ENCODE data around the gene GBP2.
"Not testable (repeated sequence)": the region's sequence is repeated elsewhere in the genome, so short reads cannot be mapped to it uniquely, and the experiment has no call there.

The GBP2 gene, protein sequence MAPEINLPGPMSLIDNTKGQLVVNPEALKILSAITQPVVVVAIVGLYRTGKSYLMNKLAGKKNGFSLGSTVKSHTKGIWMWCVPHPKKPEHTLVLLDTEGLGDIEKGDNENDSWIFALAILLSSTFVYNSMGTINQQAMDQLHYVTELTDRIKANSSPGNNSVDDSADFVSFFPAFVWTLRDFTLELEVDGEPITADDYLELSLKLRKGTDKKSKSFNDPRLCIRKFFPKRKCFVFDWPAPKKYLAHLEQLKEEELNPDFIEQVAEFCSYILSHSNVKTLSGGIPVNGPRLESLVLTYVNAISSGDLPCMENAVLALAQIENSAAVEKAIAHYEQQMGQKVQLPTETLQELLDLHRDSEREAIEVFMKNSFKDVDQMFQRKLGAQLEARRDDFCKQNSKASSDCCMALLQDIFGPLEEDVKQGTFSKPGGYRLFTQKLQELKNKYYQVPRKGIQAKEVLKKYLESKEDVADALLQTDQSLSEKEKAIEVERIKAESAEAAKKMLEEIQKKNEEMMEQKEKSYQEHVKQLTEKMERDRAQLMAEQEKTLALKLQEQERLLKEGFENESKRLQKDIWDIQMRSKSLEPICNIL

DNA sequence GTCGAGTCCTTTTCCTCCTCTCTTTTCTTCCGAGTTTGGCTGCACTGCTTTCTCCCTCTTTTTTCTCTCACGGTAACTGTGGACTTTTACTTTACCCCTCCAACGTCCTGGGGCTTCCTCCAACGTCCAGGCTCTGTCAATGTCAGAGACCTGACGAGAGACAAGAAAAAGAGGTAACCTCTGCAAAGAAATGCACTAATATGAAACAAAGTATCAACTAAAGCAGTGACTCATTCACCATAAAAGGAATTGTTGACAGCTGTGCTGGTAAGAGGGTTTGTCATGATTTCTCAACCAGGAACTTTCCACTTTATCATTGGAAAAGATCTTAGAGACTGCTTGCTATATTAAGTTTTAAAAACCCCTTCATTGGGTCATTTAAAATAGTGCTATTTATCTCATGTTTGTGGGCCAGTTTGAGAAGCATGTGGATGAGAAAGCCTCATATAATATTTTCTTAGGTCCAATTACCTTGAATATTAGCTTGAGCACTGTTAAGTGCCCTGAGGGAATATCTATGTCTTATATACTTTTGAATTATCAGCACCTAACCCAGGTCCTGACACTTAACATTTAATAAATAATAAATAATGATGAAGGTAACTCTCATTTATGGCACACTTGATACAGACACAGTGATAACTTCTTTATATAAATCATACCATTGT is at the start of gene GBP2:
Gene GBP2, minus strand, starts transcription at position 202 of the 668 bp plus-strand sequence. CDS start 4,148 bp downstream, outside the sequence.
- DNase-seq = peak; percentile 33

DNA sequence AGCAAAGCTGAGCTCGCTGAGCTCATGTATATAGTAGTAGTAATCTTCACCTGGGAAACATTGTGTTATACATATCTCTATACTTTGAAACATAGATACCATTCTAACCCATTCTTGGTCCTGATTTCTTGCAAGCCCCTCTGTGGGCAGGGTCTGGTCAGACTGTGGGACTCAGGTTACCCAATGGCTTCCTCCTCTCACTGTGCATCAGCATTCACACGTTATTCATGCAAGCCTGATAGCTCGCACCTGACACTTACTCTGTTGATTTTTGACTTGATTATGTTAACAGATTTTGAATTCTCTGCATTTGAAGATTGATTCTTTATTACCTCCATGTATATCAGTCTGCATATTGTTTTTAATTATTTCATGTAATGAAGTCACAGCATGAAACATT is 48.6 kb upstream of the GBP2 start:
- no peak for DNase-seq

DNA sequence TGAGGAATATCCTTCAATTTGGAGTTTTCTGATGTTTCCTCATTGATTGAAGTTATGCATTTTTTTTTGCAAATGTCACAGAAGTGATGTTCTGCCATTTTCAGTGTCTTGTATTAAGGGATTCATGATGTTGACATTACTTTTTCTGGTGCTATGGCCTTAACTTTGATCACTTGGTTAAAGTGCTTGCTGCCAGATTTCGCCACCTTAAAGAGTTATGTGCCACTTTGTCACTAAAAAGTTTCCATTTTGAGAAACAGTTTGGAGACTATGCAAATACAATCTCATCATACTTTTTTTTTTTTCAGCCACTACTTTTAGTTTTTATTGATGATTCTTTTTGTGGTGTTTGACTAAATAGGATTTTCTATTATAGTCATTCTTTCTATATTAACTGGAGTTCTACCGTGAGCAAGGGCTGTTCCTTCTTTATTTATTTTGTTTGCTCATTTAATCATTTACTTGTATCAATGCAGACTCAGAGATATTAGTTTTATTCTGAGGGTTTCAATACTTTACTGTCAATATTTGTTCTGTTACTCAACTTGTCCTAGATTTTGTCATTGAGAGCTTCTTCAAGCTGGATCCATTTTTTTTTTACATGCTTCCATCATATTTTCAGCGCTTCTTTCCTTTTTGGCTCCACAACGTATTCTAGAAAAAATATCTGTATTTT is 46.7 kb upstream of the GBP2 start:
- DNase-seq = no peak

DNA sequence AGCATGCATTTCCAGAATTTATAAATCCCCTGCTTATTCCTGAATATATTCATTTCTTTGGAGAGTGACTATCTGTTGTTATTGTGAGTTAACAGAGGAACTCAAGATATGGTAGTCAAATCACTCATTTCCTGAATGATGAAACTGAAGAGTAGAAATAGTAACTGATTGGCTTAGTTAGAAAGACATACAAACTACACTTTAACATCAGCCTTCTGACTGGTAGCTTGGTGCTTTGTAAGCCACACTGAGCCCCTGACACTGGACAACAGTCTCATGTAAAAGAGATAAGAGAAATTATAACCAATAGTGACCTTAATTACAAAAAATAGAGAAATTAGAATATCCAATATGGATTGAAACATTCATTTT is 45.1 kb upstream of the GBP2 start:
- no peak for DNase-seq

DNA sequence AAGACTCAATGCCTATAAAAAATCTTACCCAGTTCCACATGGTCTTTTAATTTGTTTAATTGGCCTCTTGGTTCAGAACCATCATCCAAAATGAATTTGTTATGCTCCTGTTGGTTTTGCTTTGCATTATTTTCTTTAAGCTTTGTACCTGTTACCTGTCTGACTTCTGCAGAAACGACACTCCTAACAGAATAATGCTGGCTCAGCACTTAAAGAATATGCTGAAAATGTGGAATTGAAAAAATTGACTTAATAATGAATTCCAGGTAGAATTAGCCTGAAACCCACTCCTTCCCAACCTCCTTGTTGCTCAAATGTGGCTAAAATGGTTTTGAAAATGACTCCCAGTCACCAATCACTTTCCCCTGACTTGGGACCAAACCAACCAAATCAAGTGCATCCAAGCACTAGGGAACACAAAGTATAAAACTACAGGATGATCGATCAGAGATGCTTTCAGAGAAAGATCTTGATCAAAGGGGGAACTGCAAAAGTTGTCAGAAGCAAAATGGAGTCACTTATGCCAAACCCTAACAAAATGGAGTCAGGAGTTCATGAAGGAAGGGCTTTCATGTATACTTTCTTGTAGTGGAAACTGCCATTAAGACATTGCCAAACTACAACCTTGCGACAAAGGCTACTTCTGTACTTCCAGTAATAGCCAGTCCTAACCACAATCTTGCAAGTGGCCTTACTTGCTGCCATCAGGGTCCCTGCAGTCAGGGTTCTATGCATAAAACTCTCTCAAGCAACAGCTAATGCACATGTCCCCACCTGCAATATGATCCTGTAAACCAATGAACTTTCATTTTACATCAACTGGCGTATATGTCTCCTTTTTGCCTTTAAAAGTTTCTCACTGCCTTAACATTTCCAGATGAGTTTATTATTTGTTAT is 44.5 kb upstream of the GBP2 start:
- no peak for DNase-seq

DNA sequence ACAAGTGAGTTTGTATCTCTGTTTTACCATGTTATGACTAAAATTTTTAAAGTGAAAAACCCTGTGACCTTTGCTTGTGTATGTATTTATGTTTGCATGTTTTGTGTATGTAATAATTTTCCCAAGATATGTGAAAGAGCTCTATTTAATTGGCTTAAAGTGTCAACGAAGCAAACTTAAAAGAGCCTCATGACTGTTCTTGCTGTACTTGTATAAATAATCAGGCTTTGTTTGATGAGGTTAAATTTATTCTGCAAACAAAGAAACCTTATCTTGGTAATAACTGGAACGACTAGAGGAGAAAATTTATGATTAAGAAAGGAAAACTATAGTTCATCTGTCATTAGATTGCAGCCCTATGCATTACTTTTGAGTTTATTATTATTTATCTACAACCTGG is 43.3 kb upstream of the GBP2 start:
- no peak for DNase-seq

DNA sequence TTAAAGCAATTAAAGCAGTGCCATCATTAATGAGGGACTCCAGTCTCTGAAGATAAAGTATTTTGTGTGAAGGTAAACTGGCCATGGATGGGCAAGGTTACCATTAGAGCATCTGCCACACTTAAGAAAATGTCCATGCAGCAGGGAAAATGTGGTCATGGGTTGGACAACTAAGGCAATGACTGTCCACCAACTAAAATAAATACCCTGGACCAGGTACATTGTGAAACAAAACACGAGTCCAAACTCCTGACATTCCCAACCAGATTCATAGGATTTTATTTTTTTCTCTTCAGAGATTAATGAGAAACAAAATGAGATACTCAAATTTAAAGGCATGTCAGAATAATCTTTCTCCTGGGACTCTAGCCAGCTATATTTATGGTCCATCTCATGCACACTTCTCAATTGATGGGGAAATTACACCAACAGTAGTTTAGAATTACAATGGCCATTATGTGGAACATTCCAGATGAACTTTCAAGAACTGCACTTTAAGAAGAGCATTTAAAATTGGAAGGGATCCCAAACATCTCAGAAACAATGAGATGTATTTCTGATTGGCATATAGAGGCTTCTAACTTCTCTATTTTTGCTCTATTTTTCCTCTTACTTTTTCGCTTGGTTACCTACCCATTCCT is 41.8 kb upstream of the GBP2 start:
- DNase-seq = peak; percentile 95

DNA sequence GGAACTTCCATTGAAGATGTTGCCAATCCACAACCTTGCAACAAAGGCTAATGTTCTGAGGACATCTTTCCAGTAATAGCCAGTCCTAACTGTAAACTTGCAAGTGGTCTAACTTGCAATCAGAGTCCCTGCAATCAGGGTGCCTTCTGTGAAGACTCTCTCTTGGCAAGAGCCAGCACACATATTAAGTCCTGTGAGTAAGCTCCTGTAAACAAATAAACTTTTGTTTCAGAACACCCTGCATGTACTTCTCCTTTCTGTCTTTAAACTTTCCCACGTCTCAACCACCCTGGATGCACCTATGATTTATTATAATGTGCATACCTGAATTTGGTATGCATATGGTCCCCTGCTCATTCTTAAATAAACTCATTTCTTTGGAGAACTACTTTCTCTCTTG is 40.8 kb upstream of the GBP2 start:
- peak; percentile 21 for DNase-seq

DNA sequence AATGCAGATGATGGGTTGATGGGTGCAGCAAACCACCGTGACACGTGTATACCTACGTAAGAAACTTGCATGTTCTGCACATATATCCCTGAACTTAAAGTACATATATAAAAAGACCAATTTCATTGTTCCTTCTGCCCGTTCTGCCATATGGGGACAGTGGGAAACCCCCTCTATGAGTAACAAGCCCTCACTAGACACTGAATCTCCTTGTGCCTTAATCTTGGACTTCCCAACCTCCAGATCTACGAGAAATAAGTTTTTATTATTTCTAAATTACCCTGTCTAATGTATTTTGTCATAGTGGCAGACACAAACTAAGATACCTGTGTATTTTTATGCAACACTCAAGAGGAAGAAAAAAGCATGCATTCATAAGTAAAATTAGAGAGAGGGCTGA is 39.9 kb upstream of the GBP2 start:
- DNase-seq = no peak

DNA sequence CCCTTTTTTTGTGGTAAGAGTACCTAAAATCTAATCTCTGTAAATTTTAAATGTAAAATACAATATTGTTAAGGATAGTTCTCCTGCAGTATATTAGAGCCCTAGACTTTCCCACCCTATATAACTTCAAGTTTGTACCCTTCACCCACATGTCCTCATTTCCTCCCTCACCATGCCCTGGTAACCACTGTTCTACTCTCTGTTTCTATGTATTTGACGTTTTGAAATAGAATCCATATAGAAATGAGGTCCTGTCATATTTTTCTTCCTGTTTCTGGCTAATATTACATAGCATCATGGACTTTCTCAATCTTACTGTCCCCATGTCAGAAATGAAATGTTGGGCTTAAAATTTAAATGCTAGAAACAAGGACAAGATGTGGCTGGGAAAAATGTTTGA is 25.1 kb upstream of the GBP2 start:
- DNase-seq = no peak

DNA sequence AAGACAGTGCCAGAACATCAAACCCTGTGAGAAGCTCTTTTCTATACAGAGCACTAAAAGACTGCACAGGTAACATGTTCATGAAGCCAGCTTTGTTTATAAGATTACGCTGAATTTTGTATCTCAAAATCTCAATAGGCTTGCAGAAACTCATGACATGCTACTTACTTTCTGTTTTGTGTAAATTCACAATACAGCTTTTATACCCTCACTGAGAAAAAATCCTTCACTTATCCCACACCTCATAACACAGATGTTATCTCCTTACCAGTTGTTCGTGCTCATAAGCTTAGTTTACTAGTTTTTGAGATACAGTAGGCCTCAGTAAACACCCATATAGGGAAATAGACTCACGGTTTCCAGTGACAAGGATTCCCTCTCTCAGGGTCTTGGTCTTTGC is 24.1 kb upstream of the GBP2 start:
- DNase-seq = no peak

DNA sequence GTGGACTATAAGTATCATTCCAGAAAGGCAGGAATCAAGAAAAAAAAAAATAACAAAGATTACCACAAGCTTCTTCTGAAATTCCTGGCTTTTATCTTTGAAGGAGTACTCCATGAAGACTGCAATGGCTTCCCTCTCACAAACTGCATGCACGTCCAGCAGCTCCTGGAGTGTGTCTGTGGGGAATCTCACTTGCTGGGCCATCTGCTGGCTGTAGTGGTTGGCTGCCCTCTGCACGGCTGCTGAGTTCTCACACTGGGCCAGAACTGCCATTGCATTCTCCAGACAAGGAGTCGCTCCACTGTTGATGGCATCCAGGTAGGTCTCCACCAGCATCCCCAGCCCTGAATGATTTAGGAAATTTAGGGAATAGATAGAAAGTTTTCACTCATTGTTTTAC is 23.3 kb upstream of the GBP2 start:
- DNase-seq = peak; percentile 28

DNA sequence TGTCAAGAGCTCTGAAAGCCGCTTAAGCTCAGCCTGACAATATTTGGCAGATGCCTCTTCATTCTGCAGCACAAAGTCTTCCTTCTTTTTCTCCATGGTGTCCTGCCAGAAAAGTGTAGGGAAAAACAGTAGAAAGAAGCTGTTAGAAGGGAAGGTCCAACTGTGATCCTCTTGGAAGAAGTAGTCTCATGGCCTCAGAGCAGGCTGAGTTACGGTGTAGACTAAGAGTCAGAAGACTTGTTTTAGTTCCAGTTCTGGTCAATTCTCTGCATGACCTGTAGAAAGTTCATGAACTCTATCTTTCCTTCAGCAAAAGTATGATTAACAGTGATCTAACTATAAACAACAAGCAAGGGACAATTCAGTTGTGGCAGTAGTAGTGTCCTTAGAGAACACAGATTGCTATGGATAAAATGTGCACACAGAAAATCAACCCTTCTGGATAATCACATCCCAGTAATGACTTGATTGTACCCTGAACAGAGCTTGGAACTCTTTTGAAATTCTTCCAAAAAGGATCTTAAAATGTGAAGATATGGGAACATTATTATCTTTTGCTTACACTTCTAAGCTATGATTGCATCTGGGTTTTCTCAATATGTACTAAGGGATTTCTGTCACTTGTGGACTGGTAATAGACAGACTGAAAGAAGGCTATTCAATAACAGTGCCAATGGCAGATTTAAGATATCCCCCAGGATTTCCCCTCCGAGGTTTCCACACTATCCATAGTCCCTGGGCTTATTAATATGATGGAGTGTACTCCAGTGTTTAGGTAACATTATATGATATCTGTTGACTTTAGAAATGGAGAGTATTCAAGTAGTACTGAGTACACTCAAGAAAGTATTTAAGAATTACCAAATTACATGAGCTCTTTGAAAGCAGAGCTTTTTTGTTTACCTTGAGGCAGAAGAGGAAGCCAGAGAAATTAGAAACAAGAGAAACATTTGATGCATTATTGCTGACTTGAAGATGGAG is 22.1 kb upstream of the GBP2 start:
- DNase-seq = peak; percentile 97

DNA sequence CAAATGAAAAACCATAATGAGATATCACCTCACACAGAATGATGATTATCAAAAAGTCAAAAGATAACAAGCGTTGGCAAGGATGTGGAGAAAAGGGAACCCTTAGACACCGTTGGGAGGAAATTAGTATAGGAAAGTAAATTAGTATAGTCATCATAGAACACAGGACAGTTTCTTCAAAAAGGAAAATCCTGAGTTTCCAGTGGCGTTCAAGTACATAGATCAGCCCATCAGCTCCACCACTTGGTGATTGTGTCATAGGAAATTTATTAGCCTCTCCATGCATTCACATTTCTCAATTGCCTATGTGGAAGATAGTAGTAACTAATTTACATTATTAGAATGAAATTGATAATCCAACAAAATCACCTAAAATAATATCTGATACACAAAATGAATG is 20.8 kb upstream of the GBP2 start:
- DNase-seq = no peak

DNA sequence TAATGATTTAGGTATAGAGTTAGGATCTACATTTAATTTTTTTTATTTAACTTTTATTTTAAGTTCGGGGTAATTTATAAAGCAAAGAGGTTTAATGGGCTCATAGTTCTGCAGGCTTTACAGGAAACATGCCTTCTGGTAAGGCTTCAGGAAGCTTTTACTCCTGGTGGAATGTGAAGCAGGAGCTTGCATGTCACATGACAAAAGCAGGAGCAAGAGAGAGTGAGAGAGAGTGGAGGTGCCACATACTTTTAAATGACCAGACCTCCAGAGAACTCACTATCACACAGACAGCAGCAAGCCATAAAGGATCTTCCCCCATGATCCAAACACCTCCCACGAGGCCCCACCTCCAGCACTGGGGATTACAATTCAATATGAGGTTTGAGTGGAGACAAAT is 17.6 kb upstream of the GBP2 start:
- no peak for DNase-seq

DNA sequence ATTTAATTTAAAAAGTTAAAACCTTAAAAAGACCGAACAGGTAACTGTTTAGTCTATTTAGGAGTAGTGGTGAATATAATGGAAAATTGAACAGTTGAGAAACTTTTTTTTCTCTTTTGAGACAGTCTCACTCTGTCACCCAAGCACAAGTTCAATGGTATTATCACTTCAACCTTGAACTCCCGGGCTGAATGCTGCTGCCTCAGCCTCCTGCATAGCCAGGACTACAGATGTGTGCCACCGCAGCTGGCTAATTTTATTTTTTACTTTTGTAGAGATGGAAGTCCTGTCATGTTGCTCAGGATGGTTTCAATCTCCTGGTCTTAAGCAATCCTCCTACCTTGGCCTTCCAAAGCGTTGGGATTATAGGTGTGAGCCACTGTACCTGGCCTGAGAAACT is 16.2 kb upstream of the GBP2 start:
- DNase-seq = no peak

DNA sequence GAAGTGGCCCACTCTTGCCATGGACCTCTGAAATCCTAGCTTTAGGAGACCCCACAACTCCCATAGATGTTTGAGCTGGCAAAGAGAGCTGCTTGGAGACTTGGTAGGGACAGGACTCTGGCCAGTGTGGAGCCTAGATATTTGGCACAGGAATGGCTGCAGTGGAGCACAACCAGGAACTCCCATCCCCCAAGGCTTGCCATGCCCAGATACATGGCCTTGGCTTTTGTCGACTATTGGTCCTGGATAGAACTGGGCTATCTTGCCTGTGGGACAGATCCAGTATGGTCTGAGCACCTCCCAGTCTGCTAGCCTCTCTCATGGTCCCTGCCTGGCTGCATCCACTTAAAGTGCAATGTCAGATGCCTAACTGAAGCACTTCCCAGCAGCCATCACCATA is 7.8 kb upstream of the GBP2 start:
- DNase-seq = no peak

DNA sequence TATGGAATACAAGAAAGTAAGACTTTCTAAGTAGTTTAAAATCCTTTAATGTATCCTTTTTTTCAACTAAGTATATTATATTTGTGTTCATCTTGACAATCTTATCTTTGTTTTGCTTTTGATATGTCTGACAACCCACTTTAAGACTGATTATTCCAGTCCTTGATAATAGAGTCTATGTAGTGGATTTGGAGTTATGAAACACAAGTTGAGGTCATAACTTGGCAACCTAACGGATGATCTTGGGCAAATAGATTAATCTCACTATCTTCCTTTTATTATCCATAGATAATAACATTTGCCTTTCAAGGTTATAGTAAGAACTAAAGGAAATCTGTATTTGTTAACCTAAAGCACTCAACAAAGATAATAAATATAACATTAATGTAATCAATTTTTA is 4.8 kb upstream of the GBP2 start:
- DNase-seq = no peak

DNA sequence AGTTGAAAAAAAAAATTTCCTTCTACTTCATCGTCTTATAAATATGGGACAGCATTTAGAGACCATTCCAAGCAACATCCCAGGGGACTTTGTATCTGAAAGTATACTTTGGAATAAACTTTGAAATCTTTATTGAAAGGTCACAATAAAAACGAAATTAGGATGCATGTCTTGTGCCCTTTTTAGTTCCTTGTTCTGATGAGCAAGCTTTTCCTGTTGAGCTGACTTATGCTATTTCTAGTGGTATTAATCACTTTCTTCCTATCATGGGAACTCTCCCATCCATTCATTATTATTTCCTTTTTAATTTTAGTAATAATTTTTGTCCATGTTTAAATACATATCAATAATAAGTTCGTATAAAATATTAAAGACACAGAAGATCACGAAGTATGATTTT is 4.0 kb upstream of the GBP2 start:
- no peak for DNase-seq

DNA sequence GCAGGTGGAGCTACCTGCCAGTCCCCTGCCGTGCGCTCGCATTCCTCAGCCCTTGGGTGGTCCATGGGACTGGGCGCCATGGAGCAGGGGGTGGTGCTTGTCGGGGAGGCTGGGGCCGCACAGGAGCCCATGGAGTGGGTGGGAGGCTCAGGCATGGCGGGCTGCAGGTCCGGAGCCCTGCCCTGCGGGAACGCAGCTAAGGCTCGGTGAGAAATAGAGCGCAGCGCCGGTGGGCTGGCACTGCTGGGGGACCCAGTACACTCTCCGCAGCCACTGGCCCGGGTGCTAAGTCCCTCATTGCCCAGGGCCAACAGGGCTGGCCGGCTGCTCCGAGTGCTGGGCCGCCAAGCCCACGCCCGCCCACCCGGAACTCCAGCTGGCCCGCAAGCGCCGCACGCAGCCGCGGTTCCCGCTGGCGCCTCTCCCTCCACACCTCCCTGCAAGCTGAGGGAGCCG is 2.1 kb upstream of the GBP2 start:
- DNase-seq = not testable (repeated sequence)
